GM12891 (cell line): ENCODE data around the gene CTNNA3.

Source experiments
- PAX5 ChIP-seq: IDR thresholded peaks from 2 replicates; pipeline ENCODE4 v1.6.1; 2011; ENCODE audit warnings: low read length, moderate library complexity, mild to moderate bottlenecking; ENCODE audit not compliant: insufficient read depth, severe bottlenecking
- POLR2A ChIP-seq: IDR thresholded peaks from 2 replicates; pipeline ENCODE4 v1.6.1; 2011; ENCODE audit warnings: low read depth, low read length, control low read depth
- POLR2AphosphoS5 ChIP-seq: IDR thresholded peaks from 2 replicates; pipeline ENCODE4 v1.6.1; 2011; ENCODE audit warnings: low read depth, low read length, control low read depth
- POU2F2 ChIP-seq: IDR thresholded peaks from 2 replicates; pipeline ENCODE4 v1.6.1; 2011; ENCODE audit warnings: low read depth, mild to moderate bottlenecking, control low read depth, low read length, moderate library complexity
- SPI1 ChIP-seq: IDR thresholded peaks from 2 replicates; pipeline ENCODE4 v1.6.1; 2011; ENCODE audit warnings: low read depth, low read length, control low read depth
- TAF1 ChIP-seq: IDR thresholded peaks from 2 replicates; pipeline ENCODE4 v1.6.1; 2011; ENCODE audit warnings: low read depth, low read length, control low read depth

- no peak for TF ChIP-seq POLR2A
- TF ChIP-seq POLR2AphosphoS5, result no peak
- TF ChIP-seq TAF1, result no peak
- no peak for TF ChIP-seq PAX5
- TF ChIP-seq SPI1, result no peak
- TF ChIP-seq POU2F2, result no peak
Measured at GRCh38 chr10:66869635-66870034, 826.4 kb downstream of the CTNNA3 start.
